Measurements from ENCODE around the gene CREBBP.

The CREBBP gene

GRCh38 chr16:3865241-3865640 lies 15.3 kb downstream of the CREBBP start:
- no peak for TF ChIP-seq CTCF (conservative IDR thresholded peaks at IDR 0.05; ENCODE audit: control insufficient read depth, insufficient read depth, low read depth, low read length)
- no peak for DNase-seq (ENCODE audit: low read depth)
- H3K4me3 ChIP-seq (ENCODE audit: control insufficient read depth, low read depth, low read length): no peak overlapping the region

- no peak for DNase-seq (ENCODE audit: low read depth)
- TF ChIP-seq CTCF (conservative IDR thresholded peaks at IDR 0.05; ENCODE audit: control insufficient read depth, insufficient read depth, low read depth, low read length): no peak
- no peak overlapping the region for H3K4me3 ChIP-seq (ENCODE audit: control insufficient read depth, low read depth, low read length)
Observed at GRCh38 chr16:3864562-3864961, 16.0 kb downstream of the CREBBP start.

GRCh38 chr16:3863587-3863986 lies 16.9 kb downstream of the CREBBP start:
- no peak overlapping the region for H3K4me3 ChIP-seq (ENCODE audit: control insufficient read depth, low read depth, low read length)
- no peak for DNase-seq (ENCODE audit: low read depth)
- no peak for TF ChIP-seq CTCF (conservative IDR thresholded peaks at IDR 0.05; ENCODE audit: control insufficient read depth, insufficient read depth, low read depth, low read length)

- H3K4me3 ChIP-seq (ENCODE audit: control insufficient read depth, low read depth, low read length): no peak overlapping the region
- peak; percentile 31 for DNase-seq (ENCODE audit: low read depth)
Observed at GRCh38 chr16:3861808-3862451, 18.6 kb downstream of the CREBBP start.

GRCh38 chr16:3859889-3860288 lies 20.6 kb downstream of the CREBBP start:
- DNase-seq (ENCODE audit: low read depth): no peak
- TF ChIP-seq CTCF (conservative IDR thresholded peaks at IDR 0.05; ENCODE audit: control insufficient read depth, insufficient read depth, low read depth, low read length): no peak
- H3K4me3 ChIP-seq (ENCODE audit: control insufficient read depth, low read depth, low read length): no peak overlapping the region

More at GRCh38 chr16:3861808-3862451, 18.6 kb downstream of the CREBBP start:
- TF ChIP-seq CTCF (conservative IDR thresholded peaks at IDR 0.05; ENCODE audit: control insufficient read depth, insufficient read depth, low read depth, low read length): no peak

GRCh38 chr16:3858801-3859200 lies 21.7 kb downstream of the CREBBP start:
- no peak for DNase-seq (ENCODE audit: low read depth)
- H3K4me3 ChIP-seq (ENCODE audit: control insufficient read depth, low read depth, low read length): no peak overlapping the region
- TF ChIP-seq CTCF (conservative IDR thresholded peaks at IDR 0.05; ENCODE audit: control insufficient read depth, insufficient read depth, low read depth, low read length): no peak
